Measurements from ENCODE around the gene ITGB1BP1.

DNA sequence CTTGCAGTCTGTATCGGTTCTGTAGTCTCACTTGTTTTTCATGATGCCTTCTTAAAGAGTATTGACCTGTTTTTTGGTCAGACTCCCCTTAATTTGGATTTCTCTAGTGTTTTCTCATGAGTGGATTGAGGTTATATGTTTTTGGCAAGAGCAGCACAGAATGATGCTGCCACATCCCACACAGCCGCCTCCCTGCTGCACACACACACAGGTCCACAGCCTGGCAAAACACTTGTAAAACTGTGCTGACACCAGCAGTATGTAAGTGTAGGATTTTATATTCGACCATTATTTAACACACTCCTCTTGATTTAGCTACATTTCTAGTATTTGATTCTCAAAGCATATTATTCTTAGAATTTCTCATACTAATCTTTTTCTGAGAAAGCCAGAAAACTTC lies 68.1 kb downstream of the ITGB1BP1 start:
- TF ChIP-seq, protein P1, sequence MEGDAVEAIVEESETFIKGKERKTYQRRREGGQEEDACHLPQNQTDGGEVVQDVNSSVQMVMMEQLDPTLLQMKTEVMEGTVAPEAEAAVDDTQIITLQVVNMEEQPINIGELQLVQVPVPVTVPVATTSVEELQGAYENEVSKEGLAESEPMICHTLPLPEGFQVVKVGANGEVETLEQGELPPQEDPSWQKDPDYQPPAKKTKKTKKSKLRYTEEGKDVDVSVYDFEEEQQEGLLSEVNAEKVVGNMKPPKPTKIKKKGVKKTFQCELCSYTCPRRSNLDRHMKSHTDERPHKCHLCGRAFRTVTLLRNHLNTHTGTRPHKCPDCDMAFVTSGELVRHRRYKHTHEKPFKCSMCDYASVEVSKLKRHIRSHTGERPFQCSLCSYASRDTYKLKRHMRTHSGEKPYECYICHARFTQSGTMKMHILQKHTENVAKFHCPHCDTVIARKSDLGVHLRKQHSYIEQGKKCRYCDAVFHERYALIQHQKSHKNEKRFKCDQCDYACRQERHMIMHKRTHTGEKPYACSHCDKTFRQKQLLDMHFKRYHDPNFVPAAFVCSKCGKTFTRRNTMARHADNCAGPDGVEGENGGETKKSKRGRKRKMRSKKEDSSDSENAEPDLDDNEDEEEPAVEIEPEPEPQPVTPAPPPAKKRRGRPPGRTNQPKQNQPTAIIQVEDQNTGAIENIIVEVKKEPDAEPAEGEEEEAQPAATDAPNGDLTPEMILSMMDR (IDR thresholded peaks at IDR 0.05; ENCODE audit: low read length) = no peak
- TF ChIP-seq EZH2 (optimal IDR thresholded peaks at IDR 0.05; ENCODE audit: low read depth, low read length) = no peak

Measured in MM.1S (cell line).